Measurements from ENCODE around the gene ZNF280A.
"Not testable (repeated sequence)": the region's sequence is repeated elsewhere in the genome, so short reads cannot be mapped to it uniquely, and the experiment has no call there.

The ZNF280A gene

GRCh38 chr22:22468794-22469469 is 51.1 kb downstream of the ZNF280A start:
- not testable (repeated sequence) for DNase-seq (ENCODE audit: low spot score)

GRCh38 chr22:22467112-22467511 is 53.0 kb downstream of the ZNF280A start:
- DNase-seq (ENCODE audit: low spot score), result no peak

GRCh38 chr22:22465782-22466181 is 54.3 kb downstream of the ZNF280A start:
- no peak for DNase-seq (ENCODE audit: low spot score)

GRCh38 chr22:22465094-22465602 is 54.9 kb downstream of the ZNF280A start:
- no peak for DNase-seq (ENCODE audit: low spot score)

GRCh38 chr22:22464541-22465054 is 55.5 kb downstream of the ZNF280A start:
- DNase-seq (ENCODE audit: low spot score), result no peak

- DNase-seq (ENCODE audit: low spot score), result peak; percentile 57
These were observed 56.1 kb downstream of the ZNF280A start for GRCh38 chr22:22463855-22464540.
